PFSK-1 (cell line): ENCODE data around the gene VIT.

Experiments
- FOXP2 ChIP-seq: optimal IDR thresholded peaks from 2 replicates; pipeline ENCODE3; 2011; ENCODE audit warnings: borderline replicate concordance, control low read depth, inconsistent platforms; ENCODE audit not compliant: insufficient read depth; ENCODE audit errors: extremely low read length, extremely low read depth
- POLR2AphosphoS5 ChIP-seq: IDR thresholded peaks from 2 replicates; pipeline ENCODE4 v1.6.1; 2012; ENCODE audit warnings: low read depth, mild to moderate bottlenecking, control low read depth, low read length, moderate library complexity
- SIN3A ChIP-seq: IDR thresholded peaks from 2 replicates; pipeline ENCODE4 v1.6.1; 2012; ENCODE audit warnings: mild to moderate bottlenecking, low read length, moderate library complexity, borderline replicate concordance; ENCODE audit not compliant: insufficient read depth
- TAF1 ChIP-seq: IDR thresholded peaks from 2 replicates; pipeline ENCODE4 v1.6.1; 2012; ENCODE audit warnings: low read length, control low read depth, borderline replicate concordance; ENCODE audit not compliant: insufficient read depth
- TF ChIP-seq, protein P1 (sequence below), 2 experiments: IDR thresholded peaks; 2 replicates each; pipeline versions ENCODE4 v1.6.1 to v1.8.0; 2011 to 2012; ENCODE audit warnings: low read depth in 2 of 2, low read length in 2 of 2, control low read depth in 1 of 2, inconsistent platforms in 1 of 2, mild to moderate bottlenecking in 1 of 2, moderate library complexity in 1 of 2; ENCODE audit not compliant: insufficient read depth in 1 of 2

The VIT gene

DNA sequence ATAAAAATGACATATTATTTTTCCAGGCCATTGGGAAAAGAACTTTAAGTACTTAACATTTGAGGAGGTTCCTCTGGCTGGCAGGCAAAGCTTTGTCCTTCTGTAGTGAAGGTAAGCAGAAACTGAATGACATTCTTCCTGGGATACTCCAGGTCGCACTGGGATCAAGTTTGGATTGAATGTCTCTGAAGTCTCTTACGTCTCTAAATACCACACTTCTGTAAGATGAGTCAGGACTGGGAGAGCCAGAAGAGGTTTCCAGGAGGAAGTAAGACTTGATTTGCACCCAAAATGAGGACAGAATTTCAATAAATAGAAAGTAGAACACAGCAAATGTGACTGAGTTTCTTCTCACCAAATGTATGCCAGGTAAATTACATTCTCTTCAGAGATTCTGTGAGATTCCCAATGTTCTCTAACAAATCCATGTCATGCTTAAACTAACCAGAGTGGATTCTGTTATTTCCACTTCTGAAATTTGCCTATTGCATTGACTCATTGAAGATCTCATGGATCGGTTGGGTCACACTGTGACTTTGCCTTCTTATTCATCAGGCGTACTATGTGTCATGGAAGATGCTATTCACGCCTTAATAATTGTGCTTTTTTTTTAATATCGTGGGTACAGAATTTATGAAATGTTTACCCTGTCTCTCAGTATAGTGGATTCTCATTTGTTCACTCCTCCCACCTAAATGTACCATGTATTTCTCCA, 25.5 kb upstream of the VIT start:
- TF ChIP-seq TAF1 = no peak

DNA sequence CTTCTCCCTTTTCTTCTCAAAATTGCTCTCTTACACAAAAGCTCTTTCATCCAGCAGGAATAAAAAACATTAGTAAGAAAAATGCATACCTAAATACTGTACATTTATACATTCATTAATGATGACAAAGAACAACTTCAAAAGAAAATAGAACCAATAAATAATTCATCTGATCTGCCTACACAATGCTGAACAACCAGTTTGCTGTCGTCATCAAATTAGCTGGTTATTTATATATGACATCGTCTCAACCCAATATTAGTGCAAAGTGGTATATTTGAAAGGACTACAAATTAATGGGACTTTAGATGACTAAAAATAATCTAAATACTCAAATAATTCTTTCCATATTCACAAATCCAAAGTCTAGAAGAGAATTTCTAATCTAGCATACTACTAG, 24.8 kb upstream of the VIT start:
- TF ChIP-seq, protein P1, sequence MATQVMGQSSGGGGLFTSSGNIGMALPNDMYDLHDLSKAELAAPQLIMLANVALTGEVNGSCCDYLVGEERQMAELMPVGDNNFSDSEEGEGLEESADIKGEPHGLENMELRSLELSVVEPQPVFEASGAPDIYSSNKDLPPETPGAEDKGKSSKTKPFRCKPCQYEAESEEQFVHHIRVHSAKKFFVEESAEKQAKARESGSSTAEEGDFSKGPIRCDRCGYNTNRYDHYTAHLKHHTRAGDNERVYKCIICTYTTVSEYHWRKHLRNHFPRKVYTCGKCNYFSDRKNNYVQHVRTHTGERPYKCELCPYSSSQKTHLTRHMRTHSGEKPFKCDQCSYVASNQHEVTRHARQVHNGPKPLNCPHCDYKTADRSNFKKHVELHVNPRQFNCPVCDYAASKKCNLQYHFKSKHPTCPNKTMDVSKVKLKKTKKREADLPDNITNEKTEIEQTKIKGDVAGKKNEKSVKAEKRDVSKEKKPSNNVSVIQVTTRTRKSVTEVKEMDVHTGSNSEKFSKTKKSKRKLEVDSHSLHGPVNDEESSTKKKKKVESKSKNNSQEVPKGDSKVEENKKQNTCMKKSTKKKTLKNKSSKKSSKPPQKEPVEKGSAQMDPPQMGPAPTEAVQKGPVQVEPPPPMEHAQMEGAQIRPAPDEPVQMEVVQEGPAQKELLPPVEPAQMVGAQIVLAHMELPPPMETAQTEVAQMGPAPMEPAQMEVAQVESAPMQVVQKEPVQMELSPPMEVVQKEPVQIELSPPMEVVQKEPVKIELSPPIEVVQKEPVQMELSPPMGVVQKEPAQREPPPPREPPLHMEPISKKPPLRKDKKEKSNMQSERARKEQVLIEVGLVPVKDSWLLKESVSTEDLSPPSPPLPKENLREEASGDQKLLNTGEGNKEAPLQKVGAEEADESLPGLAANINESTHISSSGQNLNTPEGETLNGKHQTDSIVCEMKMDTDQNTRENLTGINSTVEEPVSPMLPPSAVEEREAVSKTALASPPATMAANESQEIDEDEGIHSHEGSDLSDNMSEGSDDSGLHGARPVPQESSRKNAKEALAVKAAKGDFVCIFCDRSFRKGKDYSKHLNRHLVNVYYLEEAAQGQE (IDR thresholded peaks at IDR 0.05; ENCODE audit: insufficient read depth in 1 of 2, low read depth in 2 of 2, low read length in 2 of 2) = no peak
- no peak for TF ChIP-seq TAF1
- TF ChIP-seq SIN3A = no peak
- TF ChIP-seq POLR2AphosphoS5 = no peak
- TF ChIP-seq FOXP2 = no peak

DNA sequence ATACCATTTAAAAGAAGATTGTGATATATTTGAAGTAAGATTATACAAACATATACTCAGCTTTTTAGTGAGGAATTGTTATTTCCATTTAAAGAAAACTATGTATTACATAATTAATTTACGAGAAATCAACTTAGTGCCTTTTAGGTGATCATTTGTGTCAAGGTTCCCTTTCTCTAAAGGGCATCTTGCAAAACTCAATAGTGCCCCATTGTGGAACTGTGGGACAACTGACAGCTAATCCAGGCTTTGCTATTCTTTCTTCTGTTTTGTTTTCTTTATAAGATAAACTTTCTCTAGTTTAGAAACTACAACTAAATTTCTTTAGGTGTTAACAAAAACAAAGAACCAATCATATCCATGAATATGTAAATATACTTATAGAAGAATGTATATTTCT, 24.3 kb upstream of the VIT start:
- no peak for TF ChIP-seq POLR2AphosphoS5
- no peak for TF ChIP-seq SIN3A
- TF ChIP-seq TAF1 = no peak
- TF ChIP-seq, protein P1 (IDR thresholded peaks at IDR 0.05; ENCODE audit: insufficient read depth in 1 of 2, low read depth in 2 of 2, low read length in 2 of 2) = no peak
- no peak for TF ChIP-seq FOXP2

DNA sequence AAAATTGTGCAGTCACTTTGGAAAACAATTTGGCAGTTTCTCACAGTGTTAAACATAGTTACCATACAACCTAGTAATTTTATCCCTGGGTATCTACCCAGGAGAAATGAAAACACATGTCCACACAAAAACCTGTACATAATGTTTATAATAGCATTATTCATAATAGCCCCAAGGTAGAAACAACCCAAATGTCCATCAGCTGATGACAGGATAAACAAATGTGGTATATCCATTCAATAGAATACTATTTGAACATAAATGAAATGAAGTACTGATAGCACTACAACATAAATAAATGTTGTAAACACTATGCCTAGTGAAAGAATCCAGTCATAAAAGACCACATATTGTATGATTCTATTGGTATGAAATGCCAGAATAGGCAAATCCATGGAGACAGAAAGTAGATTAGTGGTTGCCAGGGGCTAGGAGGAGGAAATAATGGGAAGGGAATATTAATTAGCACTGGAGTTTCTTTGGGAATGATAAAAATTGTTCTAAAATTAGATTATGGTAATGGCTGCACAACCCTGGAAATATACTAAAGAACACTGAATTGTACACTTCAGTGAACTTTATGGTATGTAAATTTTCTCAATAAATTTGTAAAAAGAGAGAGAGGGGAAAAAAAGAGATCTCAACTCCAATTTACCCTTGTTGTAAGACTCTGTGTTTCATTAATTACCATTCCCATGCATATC, 20.8 kb upstream of the VIT start:
- TF ChIP-seq POLR2AphosphoS5 (no peak), SIN3A (no peak), TAF1 (no peak), FOXP2 (no peak)
- TF ChIP-seq, protein P1 (IDR thresholded peaks at IDR 0.05; ENCODE audit: insufficient read depth in 1 of 2, low read depth in 2 of 2, low read length in 2 of 2) = no peak

DNA sequence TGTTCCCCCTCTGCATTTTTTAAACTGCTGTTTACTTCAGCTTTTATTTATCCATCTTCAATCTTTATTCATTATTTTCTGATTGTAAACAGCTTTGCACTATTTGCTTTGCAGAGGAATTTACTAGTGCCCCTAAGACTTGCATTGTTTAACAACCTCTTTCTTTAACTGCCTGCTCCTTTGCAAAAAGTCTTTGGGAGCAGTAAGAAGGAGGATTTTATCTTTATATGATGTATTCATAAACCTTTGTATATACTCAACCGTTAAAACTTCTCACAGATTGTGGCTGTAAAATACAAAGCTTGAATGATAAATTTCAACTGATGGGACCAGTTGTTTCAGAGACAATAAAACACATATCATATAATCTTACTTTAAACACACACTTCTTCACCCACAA, 20.1 kb upstream of the VIT start:
- TF ChIP-seq FOXP2 (no peak), TAF1 (no peak), SIN3A (no peak), POLR2AphosphoS5 (no peak)
- TF ChIP-seq, protein P1 (IDR thresholded peaks at IDR 0.05; ENCODE audit: insufficient read depth in 1 of 2, low read depth in 2 of 2, low read length in 2 of 2) = no peak
